Measurements from ENCODE around the gene RBPJ. TPM values are rescaled to one million over a fixed set of nuclear protein-coding genes. Genes with fewer than 3 reads are reported as not detected.

The RBPJ gene
- total RNA-seq, 1 experiment from 2014 or later, result 53.8 TPM

DNA sequence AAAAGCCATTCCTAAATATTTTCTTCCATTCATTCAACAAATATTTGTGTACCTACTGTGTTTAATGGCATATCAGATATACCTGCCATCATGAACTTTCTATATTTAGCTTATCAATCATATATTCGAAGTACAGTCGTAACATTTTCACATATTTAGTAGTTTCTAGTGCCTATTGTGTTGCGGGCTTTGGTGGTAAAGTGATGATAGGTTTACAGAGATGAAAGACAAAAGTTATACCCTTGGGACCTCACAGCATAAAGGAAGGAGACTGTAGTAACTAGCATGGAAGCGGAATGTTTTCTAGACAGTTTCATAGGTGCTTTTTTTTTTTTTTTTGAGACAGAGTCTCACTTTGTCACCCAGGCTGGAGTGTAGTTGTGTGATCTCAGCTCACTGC lies 39.5 kb downstream of the RBPJ start:
- H3K27ac ChIP-seq, result no peak overlapping the region
- peaks cover 52% of the 10 kb centered on the region for H3K79me2 ChIP-seq (ENCODE audit: low read depth)
- no peaks in the 10 kb centered on the region for H3K9me2 ChIP-seq (ENCODE audit: insufficient read depth)
- H3K4me1 ChIP-seq (replicated peaks; ENCODE audit: insufficient read depth), result no peaks in the 10 kb centered on the region
- no peak overlapping the region for H3K4me2 ChIP-seq
- intact Hi-C loops (cut with micrococcal nuclease; ENCODE audit: unreplicated experiment), result no loop called here
- H4K20me1 ChIP-seq (ENCODE audit: insufficient read depth), result peaks cover 3% of the 10 kb centered on the region; the same call in 1 of the 2 replicates
- no peaks in the 10 kb centered on the region for H3K36me3 ChIP-seq (ENCODE audit: low read depth)
- ChIA-PET POLR2A (ENCODE audit: unreplicated experiment) (no interaction called here), CTCF (no interaction called here)
- DNase-seq, result no peak
- H3F3A ChIP-seq (ENCODE audit: insufficient read depth, low read depth), result no peaks in the 10 kb centered on the region; the same call in 1 of the 2 replicates
- H2AFZ ChIP-seq, result no peak overlapping the region
- no peak for TF ChIP-seq EZH2 (IDR thresholded peaks at IDR 0.05; ENCODE audit: low read depth)
- TF ChIP-seq, protein P1, sequence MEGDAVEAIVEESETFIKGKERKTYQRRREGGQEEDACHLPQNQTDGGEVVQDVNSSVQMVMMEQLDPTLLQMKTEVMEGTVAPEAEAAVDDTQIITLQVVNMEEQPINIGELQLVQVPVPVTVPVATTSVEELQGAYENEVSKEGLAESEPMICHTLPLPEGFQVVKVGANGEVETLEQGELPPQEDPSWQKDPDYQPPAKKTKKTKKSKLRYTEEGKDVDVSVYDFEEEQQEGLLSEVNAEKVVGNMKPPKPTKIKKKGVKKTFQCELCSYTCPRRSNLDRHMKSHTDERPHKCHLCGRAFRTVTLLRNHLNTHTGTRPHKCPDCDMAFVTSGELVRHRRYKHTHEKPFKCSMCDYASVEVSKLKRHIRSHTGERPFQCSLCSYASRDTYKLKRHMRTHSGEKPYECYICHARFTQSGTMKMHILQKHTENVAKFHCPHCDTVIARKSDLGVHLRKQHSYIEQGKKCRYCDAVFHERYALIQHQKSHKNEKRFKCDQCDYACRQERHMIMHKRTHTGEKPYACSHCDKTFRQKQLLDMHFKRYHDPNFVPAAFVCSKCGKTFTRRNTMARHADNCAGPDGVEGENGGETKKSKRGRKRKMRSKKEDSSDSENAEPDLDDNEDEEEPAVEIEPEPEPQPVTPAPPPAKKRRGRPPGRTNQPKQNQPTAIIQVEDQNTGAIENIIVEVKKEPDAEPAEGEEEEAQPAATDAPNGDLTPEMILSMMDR (conservative IDR thresholded peaks at IDR 0.05), result no peak
- no peaks in the 10 kb centered on the region for H3K27me3 ChIP-seq (ENCODE audit: insufficient read depth, low read depth)
- no peak overlapping the region for H3K4me3 ChIP-seq
- H3K9me3 ChIP-seq (ENCODE audit: insufficient read depth, low read depth), result no peaks in the 10 kb centered on the region
- BruUV-seq (replicated peaks), result no TSS peak

DNA sequence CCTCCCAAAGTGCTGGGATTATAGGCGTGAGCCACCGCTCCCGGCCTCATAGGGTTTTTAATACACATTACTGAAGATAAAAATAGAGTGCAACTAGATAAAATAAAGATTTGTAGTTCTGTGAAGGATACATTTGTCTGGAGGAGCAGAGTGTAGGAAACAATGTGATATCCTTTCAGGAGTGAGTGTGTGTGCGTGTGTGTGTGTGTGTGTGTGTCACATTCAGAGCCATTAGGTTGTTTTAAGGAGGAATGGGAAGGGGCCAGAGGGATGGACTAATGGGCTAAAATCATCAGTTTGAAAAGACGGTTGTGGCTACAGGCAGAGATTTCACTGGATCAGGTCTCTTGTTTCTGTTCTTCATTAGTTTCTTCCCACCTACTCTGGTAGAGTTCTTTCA lies 40.0 kb downstream of the RBPJ start:
- Histone ChIP-seq H2AFZ (no peak overlapping the region), H3K9me2 (ENCODE audit: insufficient read depth) (no peaks in the 10 kb centered on the region), H3K27ac (no peak overlapping the region), H3K4me3 (no peak overlapping the region), H3K9me3 (ENCODE audit: insufficient read depth, low read depth) (no peaks in the 10 kb centered on the region), H3K36me3 (ENCODE audit: low read depth) (no peaks in the 10 kb centered on the region; the same call in 1 of the 2 replicates), H3K27me3 (ENCODE audit: insufficient read depth, low read depth) (no peaks in the 10 kb centered on the region), H4K20me1 (ENCODE audit: insufficient read depth) (no peaks in the 10 kb centered on the region), H3K79me2 (ENCODE audit: low read depth) (peaks cover 57% of the 10 kb centered on the region), H3K4me1 (replicated peaks; ENCODE audit: insufficient read depth) (no peaks in the 10 kb centered on the region), H3F3A (ENCODE audit: insufficient read depth, low read depth) (no peaks in the 10 kb centered on the region; the same call in 1 of the 2 replicates), H3K4me2 (no peak overlapping the region)
- DNase-seq, result no peak
- BruUV-seq (replicated peaks), result no TSS peak
- TF ChIP-seq EZH2 (IDR thresholded peaks at IDR 0.05; ENCODE audit: low read depth), result no peak
- TF ChIP-seq, protein P1 (conservative IDR thresholded peaks at IDR 0.05), result no peak
- intact Hi-C loops (cut with micrococcal nuclease; ENCODE audit: unreplicated experiment), result no loop called here
- ChIA-PET CTCF (interaction anchor here (0.6 kb wide), 1 partner anchor 28 kb away, joined by 3 read pairs; no protein-coding TSS in a partner anchor), POLR2A (ENCODE audit: unreplicated experiment) (no interaction called here)

- Histone ChIP-seq H3K27ac (no peak overlapping the region), H3K9me2 (ENCODE audit: insufficient read depth) (no peaks in the 10 kb centered on the region), H3K4me1 (replicated peaks; ENCODE audit: insufficient read depth) (no peaks in the 10 kb centered on the region), H3K36me3 (ENCODE audit: low read depth) (no peaks in the 10 kb centered on the region; the same call in 1 of the 2 replicates), H2AFZ (no peak overlapping the region), H3K4me3 (no peak overlapping the region), H3K27me3 (ENCODE audit: insufficient read depth, low read depth) (no peaks in the 10 kb centered on the region), H3K79me2 (ENCODE audit: low read depth) (peaks cover 57% of the 10 kb centered on the region), H3F3A (ENCODE audit: insufficient read depth, low read depth) (no peaks in the 10 kb centered on the region; the same call in 1 of the 2 replicates), H4K20me1 (ENCODE audit: insufficient read depth) (no peaks in the 10 kb centered on the region), H3K4me2 (no peak overlapping the region), H3K9me3 (ENCODE audit: insufficient read depth, low read depth) (no peaks in the 10 kb centered on the region)
- no TSS peak for BruUV-seq (replicated peaks)
- intact Hi-C loops (cut with micrococcal nuclease; ENCODE audit: unreplicated experiment), result no loop called here
- ChIA-PET CTCF (interaction anchor here (0.6 kb wide), 1 partner anchor 29 kb away, joined by 3 read pairs; no protein-coding TSS in a partner anchor), POLR2A (ENCODE audit: unreplicated experiment) (no interaction called here)
- TF ChIP-seq, protein P1 (conservative IDR thresholded peaks at IDR 0.05), result no peak
- TF ChIP-seq EZH2 (IDR thresholded peaks at IDR 0.05; ENCODE audit: low read depth), result no peak
- no peak for DNase-seq
Observed at GRCh38 chr4:26361297-26361696, 40.5 kb downstream of the RBPJ start.
